ENCODE measurements around the gene EHD3.

The EHD3 gene

GRCh38 chr2:31207790-31208189 lies 26.2 kb upstream of the EHD3 start:
- POLR2A ChIA-PET = no interaction called here

GRCh38 chr2:31208240-31208639 lies 25.7 kb upstream of the EHD3 start:
- ChIA-PET CTCF (interaction anchor here (0.8 kb wide), 1 partner anchor 14 kb away, joined by 4 read pairs; no protein-coding TSS in a partner anchor), POLR2A (no interaction called here)
- no peak for TF ChIP-seq PKNOX1 (IDR thresholded peaks at IDR 0.05)
- TF ChIP-seq L3MBTL2 (conservative IDR thresholded peaks at IDR 0.05) = no peak
- TF ChIP-seq HDGF (IDR thresholded peaks at IDR 0.05; ENCODE audit: borderline replicate concordance) = no peak
- no peak for TF ChIP-seq TARDBP (IDR thresholded peaks at IDR 0.05)
- no peak for TF ChIP-seq BHLHE40 (IDR thresholded peaks at IDR 0.05; ENCODE audit: borderline replicate concordance)
- DNase-seq (ENCODE audit: extremely low spot score) = no peak

More at GRCh38 chr2:31207790-31208189, 26.2 kb upstream of the EHD3 start:
- CTCF ChIA-PET = interaction anchor here (0.8 kb wide), 1 partner anchor 14 kb away, joined by 4 read pairs; no protein-coding TSS in a partner anchor
- DNase-seq (ENCODE audit: extremely low spot score) = no peak
- TF ChIP-seq FOXM1 (IDR thresholded peaks at IDR 0.05; ENCODE audit: borderline replicate concordance) = no peak
- TF ChIP-seq ELF4 (IDR thresholded peaks at IDR 0.05) = no peak
- TF ChIP-seq NFRKB (IDR thresholded peaks at IDR 0.05) = no peak
- no peak for TF ChIP-seq TARDBP (IDR thresholded peaks at IDR 0.05)
- no peak for TF ChIP-seq PKNOX1 (IDR thresholded peaks at IDR 0.05)
- TF ChIP-seq LEF1 (IDR thresholded peaks at IDR 0.05; ENCODE audit: borderline replicate concordance) = no peak
- no peak for TF ChIP-seq ZNF384 (IDR thresholded peaks at IDR 0.05)
- TF ChIP-seq SUZ12 (IDR thresholded peaks at IDR 0.05) = no peak
- TF ChIP-seq L3MBTL2 (conservative IDR thresholded peaks at IDR 0.05) = no peak
- no peak for TF ChIP-seq ARNT (IDR thresholded peaks at IDR 0.05)
- TF ChIP-seq SP1 (IDR thresholded peaks at IDR 0.05) = no peak
- TF ChIP-seq FOXA1 (IDR thresholded peaks at IDR 0.05) = no peak
- TF ChIP-seq BHLHE40 (IDR thresholded peaks at IDR 0.05; ENCODE audit: borderline replicate concordance) = no peak
- no peak for TF ChIP-seq CTBP1 (IDR thresholded peaks at IDR 0.05; ENCODE audit: borderline replicate concordance)
- TF ChIP-seq HDGF (IDR thresholded peaks at IDR 0.05; ENCODE audit: borderline replicate concordance) = no peak

- CTCF ChIA-PET = no interaction called here
- POLR2A ChIA-PET = no interaction called here
- TF ChIP-seq ZNF384 (IDR thresholded peaks at IDR 0.05) = no peak
- DNase-seq (ENCODE audit: extremely low spot score) = no peak
These were observed 21.0 kb upstream of the EHD3 start for GRCh38 chr2:31212659-31213600.

- TF ChIP-seq SUZ12 (IDR thresholded peaks at IDR 0.05) (no peak), BHLHE40 (IDR thresholded peaks at IDR 0.05; ENCODE audit: borderline replicate concordance) (no peak), CTBP1 (IDR thresholded peaks at IDR 0.05; ENCODE audit: borderline replicate concordance) (no peak), SP1 (IDR thresholded peaks at IDR 0.05) (no peak)
- CTCF ChIA-PET = no interaction called here
- POLR2A ChIA-PET = no interaction called here
- no peak for DNase-seq (ENCODE audit: extremely low spot score)
These were observed 20.1 kb upstream of the EHD3 start for GRCh38 chr2:31213601-31214443.

- TF ChIP-seq FOXA1 (IDR thresholded peaks at IDR 0.05) = no peak
- TF ChIP-seq ZNF384 (IDR thresholded peaks at IDR 0.05) = no peak
- TF ChIP-seq L3MBTL2 (conservative IDR thresholded peaks at IDR 0.05) = no peak
- TF ChIP-seq TARDBP (IDR thresholded peaks at IDR 0.05) = no peak
- no peak for TF ChIP-seq ARNT (IDR thresholded peaks at IDR 0.05)
- no peak for TF ChIP-seq CTBP1 (IDR thresholded peaks at IDR 0.05; ENCODE audit: borderline replicate concordance)
- TF ChIP-seq FOXM1 (IDR thresholded peaks at IDR 0.05; ENCODE audit: borderline replicate concordance) = no peak
- no peak for TF ChIP-seq NFRKB (IDR thresholded peaks at IDR 0.05)
- no peak for TF ChIP-seq SUZ12 (IDR thresholded peaks at IDR 0.05)
- no peak for TF ChIP-seq PKNOX1 (IDR thresholded peaks at IDR 0.05)
- TF ChIP-seq FOXK2 (IDR thresholded peaks at IDR 0.05) = no peak
- CTCF ChIA-PET = no interaction called here
- no peak for DNase-seq (ENCODE audit: extremely low spot score)
- POLR2A ChIA-PET = no interaction called here
These were observed 19.5 kb upstream of the EHD3 start for GRCh38 chr2:31214444-31214915.

GRCh38 chr2:31216734-31217133 lies 17.2 kb upstream of the EHD3 start:
- ChIA-PET POLR2A (no interaction called here), CTCF (no interaction called here)
- DNase-seq (ENCODE audit: extremely low spot score) = no peak
- TF ChIP-seq ZNF384 (IDR thresholded peaks at IDR 0.05) = no peak

Data from HEK293T (cell line).